Smooth muscle cell (in vitro differentiated cells): ENCODE data around the gene STK33. TPM values are rescaled to one million over a fixed set of nuclear protein-coding genes. Genes with fewer than 3 reads are reported as not detected.
A peak's percentile ranks its signal among the peaks of the same experiment; 100 is the strongest.

Experiments used
- DNase-seq: peaks from one replicate; lab custom pipeline; 2025; ENCODE audit not compliant: unreplicated experiment; lab: John Stamatoyannopoulos, UW
- H2AFZ ChIP-seq: fragments of 200-600 bp; sonication (generic); 2 replicates; pipeline ENCODE4 v1.6.0; 2016; ENCODE audit warnings: antibody characterized with exemption, low read depth, mild to moderate bottlenecking
- H3F3A ChIP-seq: fragments of 200-600 bp; sonication (generic); 2 replicates; pipeline ENCODE4 v1.6.0; 2017; ENCODE audit warnings: antibody characterized with exemption, low read depth
- H3K27ac ChIP-seq: fragments of 200-600 bp; sonication (generic); 2 replicates; pipeline ENCODE4 v1.5.1; 2016; ENCODE audit warnings: low read depth, mild to moderate bottlenecking
- H3K27me3 ChIP-seq: fragments of 200-600 bp; sonication (generic); 2 replicates; pipeline ENCODE4 v1.6.1; 2016; ENCODE audit warnings: low read depth, mild to moderate bottlenecking
- H3K36me3 ChIP-seq: fragments of 200-600 bp; sonication (generic); 2 replicates; pipeline ENCODE4 v1.5.1; 2016; ENCODE audit warnings: low read depth
- H3K4me1 ChIP-seq: fragments of 200-600 bp; sonication (generic); 2 replicates; pipeline ENCODE4 v1.5.1; 2016; ENCODE audit warnings: low read depth
- H3K4me2 ChIP-seq: fragments of 200-600 bp; sonication (generic); 2 replicates; pipeline ENCODE4 v1.6.0; 2016; ENCODE audit warnings: mild to moderate bottlenecking
- H3K4me3 ChIP-seq: fragments of 200-600 bp; sonication (generic); 2 replicates; pipeline ENCODE4 v1.5.1; 2016; ENCODE audit warnings: mild to moderate bottlenecking
- H3K79me2 ChIP-seq: fragments of 200-600 bp; sonication (generic); 2 replicates; pipeline ENCODE4 v1.6.0; 2016; ENCODE audit warnings: low read depth, mild to moderate bottlenecking
- H3K9ac ChIP-seq: fragments of 200-600 bp; sonication (generic); 2 replicates; pipeline ENCODE4 v1.6.0; 2016; ENCODE audit warnings: low read depth
- H3K9me3 ChIP-seq: fragments of 200-600 bp; sonication (generic); replicated peaks from 2 replicates; pipeline ENCODE4 v1.5.1; 2016; ENCODE audit warnings: low read depth
- H4K20me1 ChIP-seq: fragments of 200-600 bp; sonication (generic); 2 replicates; pipeline ENCODE4 v1.6.0; 2016; ENCODE audit warnings: low read depth
- CTCF ChIP-seq: fragments of 200-600 bp; sonication (generic); IDR thresholded peaks from 2 replicates; pipeline ENCODE4 v1.5.1; 2017; ENCODE audit warnings: borderline replicate concordance, mild to moderate bottlenecking, antibody characterized with exemption; ENCODE audit not compliant: insufficient read depth, poor library complexity, severe bottlenecking
- WGBS: methylation state at CpG from one replicate; pipeline ENCODE4 v1.1.7; 2016; ENCODE audit warnings: low lambda C conversion rate; 5-methylcytosine and 5-hydroxymethylcytosine counted together
- polyA plus RNA-seq: library from polyadenylated mRNA; unstranded; fragments of >200 nt; fragmentation: Nextera tagmentation; extraction: Ambion mirVana; gene quantifications from 2 replicates; pipeline ENCODE4 v1.2.1, GENCODE V29; 2016
- total RNA-seq: library from RNA; depleted of rRNA; stranded (reverse); fragments of >200 nt; gene quantifications from 2 replicates; pipeline ENCODE4 v1.2.3, GENCODE V29; 2014

The STK33 gene
- total and polyA plus RNA-seq, 2 experiments from 2014 or later = 1.2 to 2.9 TPM

GRCh38 chr11:8634498-8634897 is 40.5 kb upstream of the STK33 start:
- 98% methylated on average over 6 of the region's 6 CpGs for WGBS
- H3K36me3 ChIP-seq = no peaks in the 10 kb centered on the region
- H4K20me1 ChIP-seq = no peaks in the 10 kb centered on the region
- no peak overlapping the region for H3K4me3 ChIP-seq
- no peaks in the 10 kb centered on the region for H3K9me3 ChIP-seq
- H3K4me1 ChIP-seq = no peaks in the 10 kb centered on the region
- no peak overlapping the region for H3K4me2 ChIP-seq
- no peak overlapping the region for H3K27ac ChIP-seq
- no peaks in the 10 kb centered on the region for H3K79me2 ChIP-seq
- H3K27me3 ChIP-seq = no peaks in the 10 kb centered on the region
- no peak overlapping the region for H2AFZ ChIP-seq
- no peak for DNase-seq
- H3K9ac ChIP-seq = no peak overlapping the region
- no peak for TF ChIP-seq CTCF
- no peaks in the 10 kb centered on the region for H3F3A ChIP-seq

- Histone ChIP-seq H3F3A (no peaks in the 10 kb centered on the region), H3K79me2 (no peaks in the 10 kb centered on the region), H3K27me3 (no peaks in the 10 kb centered on the region), H3K4me1 (no peaks in the 10 kb centered on the region), H3K9me3 (no peaks in the 10 kb centered on the region), H3K4me2 (peak overlapping the region; percentile 34), H2AFZ (no peak overlapping the region), H3K9ac (no peak overlapping the region), H3K27ac (peak overlapping the region; percentile 29), H4K20me1 (no peaks in the 10 kb centered on the region), H3K4me3 (no peak overlapping the region), H3K36me3 (no peaks in the 10 kb centered on the region)
- WGBS = 76% methylated on average over 6 of the region's 6 CpGs
- DNase-seq = no peak
- no peak for TF ChIP-seq CTCF
Observed at GRCh38 chr11:8631395-8632118, 37.5 kb upstream of the STK33 start.

- no peak for DNase-seq
- no peaks in the 10 kb centered on the region for H3K27me3 ChIP-seq
- H3K79me2 ChIP-seq = no peaks in the 10 kb centered on the region
- 95% methylated on average over 2 of the region's 2 CpGs for WGBS
- no peak overlapping the region for H3K27ac ChIP-seq
- no peak for TF ChIP-seq CTCF
- no peaks in the 10 kb centered on the region for H3K4me1 ChIP-seq
- H3K4me3 ChIP-seq = no peak overlapping the region
- H3K9ac ChIP-seq = no peak overlapping the region
- no peaks in the 10 kb centered on the region for H4K20me1 ChIP-seq
- no peaks in the 10 kb centered on the region for H3K36me3 ChIP-seq
- no peaks in the 10 kb centered on the region for H3F3A ChIP-seq
- no peak overlapping the region for H2AFZ ChIP-seq
- H3K9me3 ChIP-seq = no peaks in the 10 kb centered on the region
- H3K4me2 ChIP-seq = no peak overlapping the region
Observed at GRCh38 chr11:8624698-8625097, 30.7 kb upstream of the STK33 start.

GRCh38 chr11:8621147-8621546 is 27.1 kb upstream of the STK33 start:
- no peak overlapping the region for H3K9ac ChIP-seq
- H3K36me3 ChIP-seq = no peaks in the 10 kb centered on the region
- no peaks in the 10 kb centered on the region for H3F3A ChIP-seq
- WGBS = 83% methylated on average over 4 of the region's 4 CpGs
- H3K79me2 ChIP-seq = no peaks in the 10 kb centered on the region
- no peak for TF ChIP-seq CTCF
- no peak overlapping the region for H3K4me2 ChIP-seq
- no peaks in the 10 kb centered on the region for H3K9me3 ChIP-seq
- no peak overlapping the region for H3K4me3 ChIP-seq
- DNase-seq = no peak
- H2AFZ ChIP-seq = no peak overlapping the region
- no peaks in the 10 kb centered on the region for H3K4me1 ChIP-seq
- no peaks in the 10 kb centered on the region for H4K20me1 ChIP-seq
- no peaks in the 10 kb centered on the region for H3K27me3 ChIP-seq
- no peak overlapping the region for H3K27ac ChIP-seq
